HFF-Myc (cell line): ENCODE measurements around the gene PPP1R3G.
"Not testable (repeated sequence)": the region's sequence is repeated elsewhere in the genome, so short reads cannot be mapped to it uniquely, and the experiment has no call there.

Experiments
- DNase-seq: peaks from one replicate; pipeline ENCODE4 v3.0.0-alpha.2; 2011; ENCODE audit warnings: low read depth; ENCODE audit errors: extremely low read depth
- H3K4me3 ChIP-seq: replicated peaks from 2 replicates; pipeline ENCODE4 v1.5.1; 2011; ENCODE audit warnings: low read depth, mild to moderate bottlenecking, control low read depth, low read length
- CTCF ChIP-seq: IDR thresholded peaks from 2 replicates; pipeline ENCODE4 v1.5.1; 2012; ENCODE audit warnings: mild to moderate bottlenecking, low read depth, low read length, control low read depth; ENCODE audit errors: missing control alignments

The PPP1R3G gene

GRCh38 chr6:5059036-5059896 lies 25.9 kb upstream of the PPP1R3G start:
- TF ChIP-seq CTCF = no peak
- H3K4me3 ChIP-seq = no peak overlapping the region
- no peak for DNase-seq

- DNase-seq, H3K4me3 ChIP-seq: not testable (repeated sequence)
Measured at GRCh38 chr6:5060439-5060838, 24.7 kb upstream of the PPP1R3G start.

GRCh38 chr6:5061152-5061551 lies 24.0 kb upstream of the PPP1R3G start:
- DNase-seq = no peak
- no peak overlapping the region for H3K4me3 ChIP-seq
- TF ChIP-seq CTCF = no peak

- no peak overlapping the region for H3K4me3 ChIP-seq
- no peak for TF ChIP-seq CTCF
- no peak for DNase-seq
Measured at GRCh38 chr6:5063617-5064016, 21.5 kb upstream of the PPP1R3G start.

GRCh38 chr6:5066456-5067093 lies 18.6 kb upstream of the PPP1R3G start:
- no peak for TF ChIP-seq CTCF
- no peak overlapping the region for H3K4me3 ChIP-seq
- DNase-seq = no peak

GRCh38 chr6:5067305-5067704 lies 17.8 kb upstream of the PPP1R3G start:
- no peak overlapping the region for H3K4me3 ChIP-seq
- DNase-seq = no peak
- no peak for TF ChIP-seq CTCF

- no peak overlapping the region for H3K4me3 ChIP-seq
- no peak for TF ChIP-seq CTCF
- DNase-seq = no peak
Measured at GRCh38 chr6:5068153-5068751, 16.9 kb upstream of the PPP1R3G start.
